Osteocyte (in vitro differentiated cells): Measurements from ENCODE around the gene MCCD1. TPM values are rescaled to one million over a fixed set of nuclear protein-coding genes. Genes with fewer than 3 reads are reported as not detected.

ENCODE experiments used
- DNase-seq: peaks from one replicate; pipeline ENCODE4 v3.0.0; 2021; ENCODE audit warnings: mixed read lengths; ENCODE audit not compliant: unreplicated experiment; ENCODE audit errors: extremely low spot score
- H3K27ac Mint-ChIP-seq: one replicate; pipeline ENCODE4 v1.8.0; 2021; ENCODE audit warnings: mild to moderate bottlenecking, mixed read lengths; ENCODE audit not compliant: unreplicated experiment
- H3K27me3 Mint-ChIP-seq: one replicate; pipeline ENCODE4 v1.8.0; 2021; ENCODE audit warnings: mixed read lengths; ENCODE audit not compliant: unreplicated experiment
- H3K36me3 Mint-ChIP-seq: one replicate; pipeline ENCODE4 v1.8.0; 2021; ENCODE audit warnings: mixed read lengths; ENCODE audit not compliant: unreplicated experiment
- H3K4me1 Mint-ChIP-seq: one replicate; pipeline ENCODE4 v1.8.0; 2021; ENCODE audit warnings: mixed read lengths; ENCODE audit not compliant: unreplicated experiment
- H3K4me3 Mint-ChIP-seq: one replicate; pipeline ENCODE4 v1.8.0; 2021; ENCODE audit warnings: mild to moderate bottlenecking, moderate library complexity, mixed read lengths; ENCODE audit not compliant: unreplicated experiment
- H3K9me3 Mint-ChIP-seq: one replicate; pipeline ENCODE4 v1.8.0; 2021; ENCODE audit warnings: mixed read lengths; ENCODE audit not compliant: unreplicated experiment
- total RNA-seq: library from RNA; stranded (reverse); gene quantifications from 2 replicates; pipeline ENCODE4 v1.2.1, GENCODE V29; 2021
- TF ChIP-seq, protein P1 (sequence below): fragments of 200-600 bp; sonication (generic); IDR thresholded peaks from 2 replicates; pipeline ENCODE4 v1.5.0; 2021; ENCODE audit warnings: antibody characterized with exemption, mild to moderate bottlenecking, moderate library complexity

MCCD1 gene
- total RNA-seq, 1 donor from 2014 or later = not detected

DNA sequence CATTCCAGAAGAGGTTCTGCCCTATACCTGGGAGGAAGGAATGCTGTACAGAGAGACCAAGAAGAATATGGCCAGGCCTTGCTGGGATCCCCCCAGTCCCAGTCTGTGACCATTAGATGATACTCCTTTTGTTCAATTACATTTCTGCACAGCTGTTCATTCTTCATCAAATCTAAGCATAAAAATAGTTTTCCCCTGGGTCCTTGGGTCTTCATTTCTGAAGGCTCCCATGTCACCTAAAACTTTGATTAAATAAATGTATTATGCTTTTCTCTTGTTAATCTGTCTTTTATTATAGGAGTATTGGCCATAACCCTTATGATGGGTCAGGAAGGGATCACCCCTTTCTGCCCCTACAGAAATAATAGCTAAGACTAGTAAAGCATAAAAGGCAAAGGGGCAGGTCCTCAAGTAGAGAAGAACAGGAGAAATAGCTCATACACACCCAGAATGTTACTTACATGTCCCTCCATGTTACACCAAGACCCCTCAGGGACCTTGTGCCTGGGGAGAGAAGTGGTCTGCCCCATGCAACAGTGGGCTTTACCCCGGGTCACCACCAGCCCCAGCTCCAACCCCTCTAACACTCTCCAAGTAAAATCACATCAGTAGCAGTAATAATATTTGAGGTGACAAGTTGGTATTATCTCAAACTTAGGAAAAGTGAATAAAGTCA lies 41.2 kb downstream of the MCCD1 start:
- no peak for DNase-seq
- Mint-ChIP-seq H3K27me3 (peaks cover 6% of the 10 kb centered on the region), H3K4me1 (no peaks in the 10 kb centered on the region), H3K4me3 (no peak overlapping the region), H3K27ac (no peak overlapping the region), H3K9me3 (no peaks in the 10 kb centered on the region), H3K36me3 (no peaks in the 10 kb centered on the region)
- TF ChIP-seq, protein P1, sequence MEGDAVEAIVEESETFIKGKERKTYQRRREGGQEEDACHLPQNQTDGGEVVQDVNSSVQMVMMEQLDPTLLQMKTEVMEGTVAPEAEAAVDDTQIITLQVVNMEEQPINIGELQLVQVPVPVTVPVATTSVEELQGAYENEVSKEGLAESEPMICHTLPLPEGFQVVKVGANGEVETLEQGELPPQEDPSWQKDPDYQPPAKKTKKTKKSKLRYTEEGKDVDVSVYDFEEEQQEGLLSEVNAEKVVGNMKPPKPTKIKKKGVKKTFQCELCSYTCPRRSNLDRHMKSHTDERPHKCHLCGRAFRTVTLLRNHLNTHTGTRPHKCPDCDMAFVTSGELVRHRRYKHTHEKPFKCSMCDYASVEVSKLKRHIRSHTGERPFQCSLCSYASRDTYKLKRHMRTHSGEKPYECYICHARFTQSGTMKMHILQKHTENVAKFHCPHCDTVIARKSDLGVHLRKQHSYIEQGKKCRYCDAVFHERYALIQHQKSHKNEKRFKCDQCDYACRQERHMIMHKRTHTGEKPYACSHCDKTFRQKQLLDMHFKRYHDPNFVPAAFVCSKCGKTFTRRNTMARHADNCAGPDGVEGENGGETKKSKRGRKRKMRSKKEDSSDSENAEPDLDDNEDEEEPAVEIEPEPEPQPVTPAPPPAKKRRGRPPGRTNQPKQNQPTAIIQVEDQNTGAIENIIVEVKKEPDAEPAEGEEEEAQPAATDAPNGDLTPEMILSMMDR = no peak

DNA sequence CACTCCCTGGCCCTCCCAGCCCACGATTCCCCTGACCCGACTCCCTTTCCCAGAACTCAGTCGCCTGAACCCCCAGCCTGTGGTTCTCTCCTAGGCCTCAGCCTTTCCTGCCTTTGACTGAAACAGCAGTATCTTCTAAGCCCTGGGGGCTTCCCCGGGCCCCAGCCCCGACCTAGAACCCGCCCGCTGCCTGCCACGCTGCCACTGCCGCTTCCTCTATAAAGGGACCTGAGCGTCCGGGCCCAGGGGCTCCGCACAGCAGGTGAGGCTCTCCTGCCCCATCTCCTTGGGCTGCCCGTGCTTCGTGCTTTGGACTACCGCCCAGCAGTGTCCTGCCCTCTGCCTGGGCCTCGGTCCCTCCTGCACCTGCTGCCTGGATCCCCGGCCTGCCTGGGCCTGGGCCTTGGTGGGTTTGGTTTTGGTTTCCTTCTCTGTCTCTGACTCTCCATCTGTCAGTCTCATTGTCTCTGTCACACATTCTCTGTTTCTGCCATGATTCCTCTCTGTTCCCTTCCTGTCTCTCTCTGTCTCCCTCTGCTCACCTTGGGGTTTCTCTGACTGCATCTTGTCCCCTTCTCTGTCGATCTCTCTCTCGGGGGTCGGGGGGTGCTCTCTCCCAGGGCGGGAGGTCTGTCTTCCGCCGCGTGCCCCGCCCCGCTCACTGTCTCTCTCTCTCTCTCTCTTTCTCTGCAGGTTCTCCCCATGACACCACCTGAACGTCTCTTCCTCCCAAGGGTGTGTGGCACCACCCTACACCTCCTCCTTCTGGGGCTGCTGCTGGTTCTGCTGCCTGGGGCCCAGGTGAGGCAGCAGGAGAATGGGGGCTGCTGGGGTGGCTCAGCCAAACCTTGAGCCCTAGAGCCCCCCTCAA lies 43.5 kb downstream of the MCCD1 start, which contains the start of gene LTA:
Gene LTA (plus strand): TSS at position 249 of the 871 bp plus-strand sequence. CDS start 454 bp downstream, at position 703.
- no peak within 1 kb of the TSS for H3K27ac Mint-ChIP-seq
- H3K9me3 Mint-ChIP-seq = no peaks in the 10 kb centered on the region
- no peaks in the 10 kb centered on the region for H3K4me1 Mint-ChIP-seq
- H3K36me3 Mint-ChIP-seq = no peaks in the 10 kb centered on the region
- no peak for DNase-seq
- peaks cover 6% of the 10 kb centered on the region for H3K27me3 Mint-ChIP-seq
- no peak within 1 kb of the TSS for H3K4me3 Mint-ChIP-seq
- TF ChIP-seq, protein P1 = no peak

DNA sequence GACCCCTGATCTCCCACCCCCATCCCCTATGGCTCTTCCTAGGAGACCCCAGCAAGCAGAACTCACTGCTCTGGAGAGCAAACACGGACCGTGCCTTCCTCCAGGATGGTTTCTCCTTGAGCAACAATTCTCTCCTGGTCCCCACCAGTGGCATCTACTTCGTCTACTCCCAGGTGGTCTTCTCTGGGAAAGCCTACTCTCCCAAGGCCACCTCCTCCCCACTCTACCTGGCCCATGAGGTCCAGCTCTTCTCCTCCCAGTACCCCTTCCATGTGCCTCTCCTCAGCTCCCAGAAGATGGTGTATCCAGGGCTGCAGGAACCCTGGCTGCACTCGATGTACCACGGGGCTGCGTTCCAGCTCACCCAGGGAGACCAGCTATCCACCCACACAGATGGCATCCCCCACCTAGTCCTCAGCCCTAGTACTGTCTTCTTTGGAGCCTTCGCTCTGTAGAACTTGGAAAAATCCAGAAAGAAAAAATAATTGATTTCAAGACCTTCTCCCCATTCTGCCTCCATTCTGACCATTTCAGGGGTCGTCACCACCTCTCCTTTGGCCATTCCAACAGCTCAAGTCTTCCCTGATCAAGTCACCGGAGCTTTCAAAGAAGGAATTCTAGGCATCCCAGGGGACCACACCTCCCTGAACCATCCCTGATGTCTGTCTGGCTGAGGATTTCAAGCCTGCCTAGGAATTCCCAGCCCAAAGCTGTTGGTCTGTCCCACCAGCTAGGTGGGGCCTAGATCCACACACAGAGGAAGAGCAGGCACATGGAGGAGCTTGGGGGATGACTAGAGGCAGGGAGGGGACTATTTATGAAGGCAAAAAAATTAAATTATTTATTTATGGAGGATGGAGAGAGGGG lies 44.7 kb downstream of the MCCD1 start:
- Mint-ChIP-seq H3K4me3 (no peak overlapping the region), H3K36me3 (no peaks in the 10 kb centered on the region), H3K27ac (no peak overlapping the region), H3K9me3 (no peaks in the 10 kb centered on the region), H3K4me1 (peaks cover 3% of the 10 kb centered on the region), H3K27me3 (no peaks in the 10 kb centered on the region)
- no peak for DNase-seq
- TF ChIP-seq, protein P1 = no peak

DNA sequence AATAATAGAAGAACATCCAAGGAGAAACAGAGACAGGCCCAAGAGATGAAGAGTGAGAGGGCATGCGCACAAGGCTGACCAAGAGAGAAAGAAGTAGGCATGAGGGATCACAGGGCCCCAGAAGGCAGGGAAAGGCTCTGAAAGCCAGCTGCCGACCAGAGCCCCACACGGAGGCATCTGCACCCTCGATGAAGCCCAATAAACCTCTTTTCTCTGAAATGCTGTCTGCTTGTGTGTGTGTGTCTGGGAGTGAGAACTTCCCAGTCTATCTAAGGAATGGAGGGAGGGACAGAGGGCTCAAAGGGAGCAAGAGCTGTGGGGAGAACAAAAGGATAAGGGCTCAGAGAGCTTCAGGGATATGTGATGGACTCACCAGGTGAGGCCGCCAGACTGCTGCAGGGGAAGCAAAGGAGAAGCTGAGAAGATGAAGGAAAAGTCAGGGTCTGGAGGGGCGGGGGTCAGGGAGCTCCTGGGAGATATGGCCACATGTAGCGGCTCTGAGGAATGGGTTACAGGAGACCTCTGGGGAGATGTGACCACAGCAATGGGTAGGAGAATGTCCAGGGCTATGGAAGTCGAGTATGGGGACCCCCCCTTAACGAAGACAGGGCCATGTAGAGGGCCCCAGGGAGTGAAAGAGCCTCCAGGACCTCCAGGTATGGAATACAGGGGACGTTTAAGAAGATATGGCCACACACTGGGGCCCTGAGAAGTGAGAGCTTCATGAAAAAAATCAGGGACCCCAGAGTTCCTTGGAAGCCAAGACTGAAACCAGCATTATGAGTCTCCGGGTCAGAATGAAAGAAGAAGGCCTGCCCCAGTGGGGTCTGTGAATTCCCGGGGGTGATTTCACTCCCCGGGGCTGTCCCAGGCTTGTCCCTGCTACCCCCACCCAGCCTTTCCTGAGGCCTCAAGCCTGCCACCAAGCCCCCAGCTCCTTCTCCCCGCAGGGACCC lies 45.6 kb downstream of the MCCD1 start:
- TF ChIP-seq, protein P1 = no peak
- Mint-ChIP-seq H3K27ac (no peak overlapping the region), H3K4me1 (peaks cover 3% of the 10 kb centered on the region), H3K27me3 (no peaks in the 10 kb centered on the region), H3K36me3 (no peaks in the 10 kb centered on the region), H3K4me3 (no peak overlapping the region), H3K9me3 (no peaks in the 10 kb centered on the region)
- no peak for DNase-seq
